ENCODE data around the gene SMPX.

Gene SMPX

GRCh38 chrX:21656587-21657317, 101.2 kb downstream of the SMPX start:
- no peak for DNase-seq

Data from NCI-H748 treated with DMSO at 0.1 percent for 48 hours (cell line).